Mucosa of rectum (tissue), 2 donors: Measurements from ENCODE around the gene SFRP5.

ENCODE experiments used
- H3K27ac ChIP-seq, 2 donors: one replicate each; pipeline ENCODE4 v1.7.0; 2013; ENCODE audit warnings: inconsistent platforms in 2 of 2, low read depth in 2 of 2, low read length in 2 of 2
- H3K27me3 ChIP-seq, 2 donors: one replicate each; pipeline ENCODE4 v1.7.0; 2013; ENCODE audit warnings: low read length in 2 of 2; ENCODE audit not compliant: control insufficient read depth in 2 of 2, insufficient read depth in 2 of 2
- H3K36me3 ChIP-seq, 2 donors: one replicate each; pipeline ENCODE4 v1.7.0; 2013; ENCODE audit warnings: low read length in 2 of 2; ENCODE audit not compliant: control insufficient read depth in 2 of 2, insufficient read depth in 2 of 2
- H3K4me1 ChIP-seq, 2 donors: one replicate each; pipeline ENCODE4 v1.7.0; 2013; ENCODE audit warnings: low read length in 2 of 2, mild to moderate bottlenecking in 1 of 2; ENCODE audit not compliant: control insufficient read depth in 2 of 2, insufficient read depth in 2 of 2
- H3K4me3 ChIP-seq, 2 donors: one replicate each; pipeline ENCODE4 v1.7.0; 2013; ENCODE audit warnings: low read length in 2 of 2
- H3K9ac ChIP-seq, 2 donors: one replicate each; pipeline ENCODE4 v1.7.0; 2013; ENCODE audit warnings: low read length in 2 of 2, low read depth in 1 of 2, mild to moderate bottlenecking in 1 of 2
- H3K9me3 ChIP-seq, 2 donors: one replicate each; pipeline ENCODE4 v1.7.0; 2013; ENCODE audit warnings: low read length in 2 of 2; ENCODE audit not compliant: control insufficient read depth in 2 of 2
- donor health status: healthy.
- donor health status: Normal muscosa, but diverticular disease.

Gene SFRP5

DNA sequence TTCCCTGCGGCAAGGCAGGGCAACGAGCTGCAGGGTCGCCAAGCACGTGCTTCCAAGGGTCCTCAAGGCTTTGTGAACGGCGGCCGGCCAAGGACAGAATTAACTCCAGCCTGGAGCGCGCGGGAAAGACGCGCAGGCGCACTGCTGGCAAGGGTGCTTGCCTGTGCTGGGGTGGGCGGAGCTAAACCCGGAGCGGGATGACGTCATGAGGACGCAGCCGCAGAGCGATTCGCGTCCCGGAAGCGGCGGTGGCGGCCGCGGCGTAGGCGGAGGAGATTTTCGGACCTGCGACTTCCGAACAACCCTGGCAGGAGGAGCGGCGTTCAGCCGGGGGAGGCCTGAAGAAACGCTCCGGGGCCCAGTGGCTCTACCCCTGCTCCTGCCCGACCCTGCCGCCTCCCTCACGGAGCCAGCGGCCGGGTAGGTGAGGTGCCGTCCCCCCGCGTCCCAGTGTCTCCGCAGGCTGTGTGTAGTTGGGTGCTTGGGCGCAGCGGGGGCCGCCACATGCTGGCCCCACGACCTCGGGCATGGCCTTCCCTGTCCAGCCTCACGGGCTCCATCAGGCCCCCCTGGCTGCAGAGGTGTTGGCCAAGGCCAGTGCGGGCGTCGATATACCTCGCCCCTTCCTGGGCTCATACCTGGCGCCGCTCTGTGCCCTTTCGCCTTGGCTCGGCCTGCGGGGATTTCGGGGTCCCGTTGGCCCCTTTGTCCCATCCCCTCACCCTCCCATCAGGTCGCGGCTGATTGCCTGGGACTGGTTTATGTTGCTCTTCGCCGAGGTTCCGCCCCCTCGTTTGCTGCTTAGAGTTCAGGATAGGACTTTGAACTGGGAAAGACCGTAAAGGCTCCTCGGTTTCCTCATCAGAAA is 34.7 kb downstream of the SFRP5 start, which contains the start of gene ZFYVE27:
Gene ZFYVE27, plus strand, starts transcription at position 227 of the 868 bp plus-strand sequence. CDS start 1,350 bp downstream, outside the sequence.
- H3K36me3 ChIP-seq, result peaks cover 16 to 26% of the 10 kb centered on the region in 2 donors
- no peaks in the 10 kb centered on the region for H3K27me3 ChIP-seq
- H3K9me3 ChIP-seq, result no peaks in the 10 kb centered on the region

DNA sequence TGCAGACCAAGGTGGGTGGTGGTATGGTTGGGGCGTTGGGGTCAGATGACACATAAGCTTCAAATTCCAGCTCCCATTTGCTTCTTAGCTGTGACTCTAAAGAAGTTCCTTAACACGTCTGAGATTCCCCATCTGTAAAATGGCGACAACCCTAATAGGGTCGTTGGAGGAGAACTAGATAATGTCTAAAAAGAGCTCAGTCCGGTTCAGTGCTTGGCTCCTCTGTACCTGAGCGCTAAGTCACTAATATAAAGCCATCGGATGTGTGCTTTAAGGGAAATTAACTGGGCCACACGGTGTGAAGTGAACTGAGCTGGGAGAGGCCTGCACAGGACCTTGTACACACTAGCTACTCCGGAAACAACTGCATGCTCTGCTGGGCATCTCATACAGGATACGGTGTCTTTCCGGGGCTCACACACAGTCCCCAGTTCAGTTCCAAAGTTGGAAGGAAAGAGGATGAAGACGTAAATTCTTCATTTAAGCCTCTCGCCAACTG is 35.3 kb downstream of the SFRP5 start:
- Histone ChIP-seq H3K36me3 (peaks cover 16 to 22% of the 10 kb centered on the region in 2 donors), H3K27me3 (no peaks in the 10 kb centered on the region), H3K9me3 (no peaks in the 10 kb centered on the region), H3K4me3 (peak overlapping the region; percentile 79 to 85), H3K4me1 (peaks cover 14 to 15% of the 10 kb centered on the region in 2 donors), H3K9ac (peak overlapping the region in 1 of 2 donors; percentile 66), H3K27ac (peak overlapping the region in 1 of 2 donors; percentile 98)

More for the DNA sequence above, 34.7 kb downstream of the SFRP5 start, which contains the start of gene ZFYVE27:
- peak within 1 kb of the TSS; percentile 97 to 98 for H3K27ac ChIP-seq
- peak within 1 kb of the TSS; percentile 79 to 85 for H3K4me3 ChIP-seq
- H3K4me1 ChIP-seq, result peaks cover 14 to 15% of the 10 kb centered on the region in 2 donors
- H3K9ac ChIP-seq, result peak within 1 kb of the TSS; percentile 94 to 97

DNA sequence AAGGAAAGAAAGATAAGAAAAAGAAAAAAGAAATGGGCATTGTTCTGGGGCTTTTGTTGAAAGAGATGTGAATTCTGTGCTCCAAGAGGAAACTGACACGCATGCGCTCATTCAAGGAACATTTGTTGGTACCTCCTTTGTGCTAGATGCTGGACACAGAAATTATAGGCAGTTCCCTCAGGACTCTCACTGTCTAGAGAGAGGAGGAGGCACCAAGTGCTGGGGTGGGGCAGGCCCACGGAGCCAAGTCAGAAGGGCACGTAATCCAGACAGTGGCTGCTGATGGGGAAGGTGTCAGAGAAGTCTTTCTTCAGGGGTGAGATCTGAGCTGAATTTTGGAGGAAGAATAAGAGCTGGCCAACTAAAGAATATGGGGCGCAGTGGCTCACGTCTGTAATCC is 37.8 kb downstream of the SFRP5 start:
- Histone ChIP-seq H3K4me1 (peaks cover 14 to 15% of the 10 kb centered on the region in 2 donors), H3K9me3 (no peaks in the 10 kb centered on the region), H3K27me3 (no peaks in the 10 kb centered on the region), H3K36me3 (peaks cover 4% of the 10 kb centered on the region in 2 donors), H3K9ac (no peak overlapping the region), H3K4me3 (no peak overlapping the region), H3K27ac (no peak overlapping the region)

GRCh38 chr10:97733256-97733655 is 38.5 kb downstream of the SFRP5 start:
- Histone ChIP-seq H3K4me3 (no peak overlapping the region), H3K9me3 (no peaks in the 10 kb centered on the region), H3K27me3 (no peaks in the 10 kb centered on the region), H3K36me3 (no peaks in the 10 kb centered on the region), H3K9ac (no peak overlapping the region), H3K4me1 (peaks cover 9 to 11% of the 10 kb centered on the region in 2 donors), H3K27ac (no peak overlapping the region)

GRCh38 chr10:97732052-97732359 is 39.8 kb downstream of the SFRP5 start:
- no peaks in the 10 kb centered on the region for H3K36me3 ChIP-seq
- H3K27me3 ChIP-seq, result no peaks in the 10 kb centered on the region
- H3K27ac ChIP-seq, result no peak overlapping the region
- H3K9me3 ChIP-seq, result no peaks in the 10 kb centered on the region
- peaks cover 3 to 5% of the 10 kb centered on the region in 2 donors for H3K4me1 ChIP-seq
- no peak overlapping the region for H3K4me3 ChIP-seq
- H3K9ac ChIP-seq, result no peak overlapping the region

DNA sequence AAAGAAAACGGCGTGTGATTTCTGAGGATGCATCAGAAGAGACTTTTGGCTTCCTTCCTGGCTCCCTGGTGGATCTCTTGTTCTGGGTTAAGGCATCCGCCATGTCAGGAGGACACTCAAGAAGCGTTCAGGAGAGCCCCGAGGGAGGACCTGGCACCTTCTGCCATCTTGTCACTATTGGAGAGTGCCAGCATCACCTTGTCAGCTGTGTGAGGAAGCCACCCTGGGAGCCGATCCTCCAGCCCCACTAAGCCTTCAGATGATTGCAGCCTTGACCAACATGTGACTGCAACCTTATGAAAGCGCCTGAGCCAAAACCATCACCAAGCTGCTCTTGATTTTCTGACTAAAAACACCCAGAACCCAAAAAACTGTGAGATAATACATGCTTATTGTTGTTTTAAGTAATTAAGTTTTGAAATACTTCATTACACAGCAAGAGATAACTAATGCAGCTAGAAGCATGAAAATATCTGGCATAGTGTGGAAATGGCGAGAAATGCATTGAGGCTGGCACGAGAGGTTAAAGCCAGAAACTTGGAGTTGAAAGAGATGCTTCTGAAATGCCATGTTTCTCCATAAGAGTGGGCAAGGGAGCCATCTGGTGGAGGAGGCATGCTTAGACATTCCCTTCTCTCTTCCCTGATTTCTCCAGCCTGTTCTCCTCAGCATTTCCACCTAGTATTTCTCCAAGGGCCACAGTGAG is 40.3 kb downstream of the SFRP5 start:
- no peaks in the 10 kb centered on the region for H3K27me3 ChIP-seq
- no peaks in the 10 kb centered on the region for H3K9me3 ChIP-seq
- H3K36me3 ChIP-seq, result no peaks in the 10 kb centered on the region
- peaks cover 5 to 7% of the 10 kb centered on the region in 2 donors for H3K4me1 ChIP-seq
- no peak overlapping the region for H3K4me3 ChIP-seq
- no peak overlapping the region for H3K9ac ChIP-seq
- H3K27ac ChIP-seq, result no peak overlapping the region

GRCh38 chr10:97729014-97729413 is 42.8 kb downstream of the SFRP5 start:
- Histone ChIP-seq H3K9me3 (no peaks in the 10 kb centered on the region), H3K4me1 (peaks cover 12 to 15% of the 10 kb centered on the region in 2 donors), H3K27ac (no peak overlapping the region), H3K4me3 (no peak overlapping the region), H3K9ac (no peak overlapping the region), H3K36me3 (no peaks in the 10 kb centered on the region), H3K27me3 (no peaks in the 10 kb centered on the region)

DNA sequence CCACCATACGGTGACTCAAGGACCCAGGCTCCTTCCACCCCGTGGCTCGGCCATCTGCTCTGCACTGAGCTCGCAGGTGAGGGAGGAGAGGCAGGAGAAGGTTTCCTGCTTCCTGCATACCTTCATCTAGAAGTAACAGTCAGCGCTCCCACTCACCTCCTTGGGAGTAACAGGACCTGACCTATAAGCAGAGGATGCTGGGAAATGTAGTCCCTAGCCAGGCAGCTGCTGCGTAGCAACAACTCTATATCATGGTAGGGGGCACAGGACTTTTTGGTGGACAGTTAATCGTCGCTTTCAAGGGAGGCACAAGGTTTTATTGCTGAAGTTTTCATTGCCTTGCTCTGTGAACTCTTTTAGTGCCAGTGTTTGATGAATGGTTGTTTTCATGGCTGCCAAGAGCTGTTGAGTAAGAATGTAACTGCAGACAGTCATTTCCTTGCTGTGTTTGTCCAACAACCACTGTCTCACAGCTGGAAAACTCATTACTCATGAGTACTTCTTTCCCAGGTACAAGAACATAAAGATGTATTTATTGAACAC is 45.1 kb downstream of the SFRP5 start:
- Histone ChIP-seq H3K9me3 (no peaks in the 10 kb centered on the region), H3K4me1 (peaks cover 21 to 32% of the 10 kb centered on the region in 2 donors), H3K36me3 (no peaks in the 10 kb centered on the region), H3K9ac (peak overlapping the region; percentile 2 to 41), H3K4me3 (peak overlapping the region in 1 of 2 donors; percentile 73), H3K27ac (peak overlapping the region; percentile 59 to 64), H3K27me3 (no peaks in the 10 kb centered on the region)

- Histone ChIP-seq H3K27ac (peak overlapping the region; percentile 78 to 85), H3K9me3 (no peaks in the 10 kb centered on the region), H3K27me3 (no peaks in the 10 kb centered on the region), H3K4me1 (peaks cover 35 to 42% of the 10 kb centered on the region in 2 donors), H3K9ac (peak overlapping the region; percentile 28 to 65), H3K36me3 (no peaks in the 10 kb centered on the region), H3K4me3 (peak overlapping the region in 1 of 2 donors; percentile 23)
Measured at GRCh38 chr10:97724341-97724941, 47.4 kb downstream of the SFRP5 start.
